GM10248 (cell line): Measurements from ENCODE around the gene PREX1.

Source experiments
- CTCF ChIA-PET: fragments of 300-600 bp; sonication (Branson Sonifier 250); formaldehyde crosslinking; extraction: SDS; loops from one replicate; lab custom pipeline; 2021; ENCODE audit warnings: antibody characterized with exemption; lab: Yijun Ruan, JAX
- POLR2A ChIA-PET: fragments of 350-650 bp; sonication (Branson Sonifier 250); formaldehyde crosslinking; extraction: SDS; loops from one replicate; lab custom pipeline; 2020; ENCODE audit warnings: antibody characterized with exemption; lab: Yijun Ruan, JAX
- DNase-seq: peaks from one replicate; pipeline ENCODE4 v3.0.0; 2012; ENCODE audit errors: extremely low spot score
- TF ChIP-seq, protein P1 (sequence below): IDR thresholded peaks from 2 replicates; pipeline ENCODE4 v1.5.1; 2012; ENCODE audit warnings: mild to moderate bottlenecking, low read depth; ENCODE audit errors: extremely low read depth, missing control alignments, control extremely low read depth

The PREX1 gene

DNA sequence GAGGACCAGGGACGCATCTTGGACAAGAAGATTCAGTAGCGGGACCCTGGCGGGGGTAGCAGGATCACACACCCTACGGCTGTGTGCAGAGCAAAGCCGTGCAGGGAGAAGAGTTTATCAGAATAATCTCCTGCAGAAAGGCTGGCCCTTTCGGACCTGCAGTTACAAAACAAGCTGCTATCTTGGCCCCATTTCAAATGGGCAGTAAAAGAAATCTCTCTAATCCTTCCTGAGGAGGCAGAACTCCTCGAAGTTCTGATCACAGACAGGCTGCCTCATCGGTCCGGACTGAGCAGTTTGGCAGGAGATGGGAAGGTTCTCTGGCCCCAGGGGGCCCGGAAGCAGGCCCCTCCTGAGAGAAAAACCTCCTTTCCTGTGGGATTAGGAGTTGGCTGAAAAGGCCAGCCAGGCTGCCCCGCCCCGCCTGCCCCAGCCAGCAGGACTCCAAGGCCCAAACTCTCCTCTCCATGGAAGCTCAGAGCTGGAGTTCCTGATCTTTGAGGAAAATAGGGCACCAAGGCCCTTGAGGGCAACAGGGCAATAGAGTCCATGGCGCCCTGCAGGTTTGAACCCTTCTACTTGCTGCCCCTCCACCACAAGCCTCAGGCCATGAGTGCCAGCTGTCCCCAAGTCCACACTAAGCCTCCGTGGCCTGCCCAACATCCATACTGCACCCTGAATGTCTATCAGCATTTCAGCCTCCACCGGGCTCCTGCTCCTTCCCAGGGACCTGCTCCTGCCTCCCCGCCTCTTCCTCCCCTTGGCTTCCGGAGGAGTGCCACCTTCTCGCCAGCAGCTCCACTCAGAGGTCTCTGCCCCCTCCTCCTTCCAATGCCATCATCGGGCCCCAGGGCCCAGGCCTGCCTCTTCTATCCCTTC, 141.3 kb downstream of the PREX1 start:
- ChIA-PET CTCF (interaction anchor here (1.0 to 2.7 kb wide), 2 partner anchors 29 kb away, joined by 3 to 13 read pairs; no protein-coding TSS in a partner anchor), POLR2A (no interaction called here)
- no peak for DNase-seq
- TF ChIP-seq, protein P1, sequence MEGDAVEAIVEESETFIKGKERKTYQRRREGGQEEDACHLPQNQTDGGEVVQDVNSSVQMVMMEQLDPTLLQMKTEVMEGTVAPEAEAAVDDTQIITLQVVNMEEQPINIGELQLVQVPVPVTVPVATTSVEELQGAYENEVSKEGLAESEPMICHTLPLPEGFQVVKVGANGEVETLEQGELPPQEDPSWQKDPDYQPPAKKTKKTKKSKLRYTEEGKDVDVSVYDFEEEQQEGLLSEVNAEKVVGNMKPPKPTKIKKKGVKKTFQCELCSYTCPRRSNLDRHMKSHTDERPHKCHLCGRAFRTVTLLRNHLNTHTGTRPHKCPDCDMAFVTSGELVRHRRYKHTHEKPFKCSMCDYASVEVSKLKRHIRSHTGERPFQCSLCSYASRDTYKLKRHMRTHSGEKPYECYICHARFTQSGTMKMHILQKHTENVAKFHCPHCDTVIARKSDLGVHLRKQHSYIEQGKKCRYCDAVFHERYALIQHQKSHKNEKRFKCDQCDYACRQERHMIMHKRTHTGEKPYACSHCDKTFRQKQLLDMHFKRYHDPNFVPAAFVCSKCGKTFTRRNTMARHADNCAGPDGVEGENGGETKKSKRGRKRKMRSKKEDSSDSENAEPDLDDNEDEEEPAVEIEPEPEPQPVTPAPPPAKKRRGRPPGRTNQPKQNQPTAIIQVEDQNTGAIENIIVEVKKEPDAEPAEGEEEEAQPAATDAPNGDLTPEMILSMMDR: no peak

DNA sequence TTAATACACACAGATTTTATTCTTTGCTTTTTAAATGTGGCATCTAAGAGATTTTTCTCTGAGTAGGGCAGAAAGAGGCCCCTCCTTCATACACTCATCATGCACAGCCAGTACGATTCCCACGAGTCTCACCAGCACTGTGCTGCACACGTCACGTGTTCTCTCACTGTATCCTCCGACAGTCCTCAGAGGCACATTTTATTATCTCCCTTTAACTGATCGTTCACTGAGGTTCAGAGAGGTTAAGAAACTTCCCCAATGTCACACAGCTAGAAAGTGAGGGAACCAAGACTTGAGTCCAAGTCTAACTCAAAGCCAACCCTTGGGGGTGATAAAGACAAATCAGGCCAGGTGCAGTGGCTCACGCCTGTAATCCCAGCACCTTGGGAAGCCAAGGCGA, 142.5 kb downstream of the PREX1 start:
- ChIA-PET POLR2A (no interaction called here), CTCF (interaction anchor here (1.8 to 2.7 kb wide), 2 partner anchors 10 to 28 kb away, joined by 5 to 13 read pairs; no protein-coding TSS in a partner anchor)
- TF ChIP-seq, protein P1: no peak
- no peak for DNase-seq

DNA sequence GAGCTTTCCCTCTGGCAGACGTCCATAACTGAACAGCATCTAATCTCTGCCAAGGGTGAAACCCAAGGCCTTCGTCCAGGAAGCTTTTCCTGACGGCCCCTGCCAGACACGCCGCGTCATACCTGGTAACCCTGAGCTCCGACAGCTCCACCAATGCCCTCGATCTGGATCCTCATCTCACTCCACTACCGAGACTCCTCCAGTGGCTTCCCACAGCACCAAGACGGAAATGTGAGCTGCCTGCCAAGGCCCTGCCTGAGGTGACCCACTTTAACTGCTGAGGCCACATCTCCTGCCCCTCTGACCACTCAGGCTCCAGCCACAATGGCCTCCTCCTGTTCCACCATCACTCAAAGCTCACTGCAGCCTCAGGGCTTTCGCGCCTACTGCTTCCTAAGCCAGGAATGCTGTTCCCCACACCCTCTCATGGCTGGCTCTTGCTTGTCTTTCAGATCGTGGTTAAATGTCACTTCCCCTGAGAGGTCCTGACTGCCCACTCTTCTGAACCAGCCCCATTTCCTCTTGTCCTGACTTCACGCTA, 143.2 kb downstream of the PREX1 start:
- CTCF ChIA-PET: interaction anchor here (1.8 to 2.7 kb wide), 4 partner anchors 11 to 220 kb away, joined by 5 to 13 read pairs (median 7); no protein-coding TSS in a partner anchor
- no peak for DNase-seq

DNA sequence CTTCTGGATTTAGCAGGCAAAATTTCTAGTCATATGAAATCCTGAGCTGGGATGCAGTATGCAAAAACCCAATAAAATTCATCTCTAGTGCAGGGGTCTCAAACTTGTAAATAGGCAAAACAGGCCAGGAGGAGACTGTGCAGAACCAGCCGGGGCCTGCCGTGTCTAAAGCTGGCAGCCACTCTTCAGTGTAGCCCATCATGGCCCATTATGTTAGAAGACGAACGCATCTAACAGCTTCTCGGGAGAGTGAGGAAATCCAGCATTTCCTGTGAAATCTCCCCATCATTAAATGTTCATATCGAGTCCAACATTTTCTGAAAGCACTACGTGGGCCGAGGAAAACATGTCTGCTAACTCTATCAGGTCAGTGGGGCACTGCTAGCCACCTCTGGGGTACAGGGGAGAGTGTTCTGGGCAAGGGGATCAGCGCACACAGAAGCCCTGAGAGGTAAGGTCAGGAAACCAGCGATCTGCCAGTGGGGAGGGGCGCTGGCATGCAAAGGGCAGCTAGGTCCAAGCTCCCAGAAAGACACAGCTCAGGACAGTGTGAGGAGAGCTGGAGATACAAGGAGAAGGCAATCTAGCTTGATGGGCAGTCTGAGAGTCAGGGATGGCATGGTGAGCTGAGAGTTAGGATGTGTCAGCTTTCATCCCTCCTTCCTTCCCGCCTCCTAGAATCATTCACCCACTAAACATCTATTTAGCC, 144.2 kb downstream of the PREX1 start:
- ChIA-PET POLR2A (interaction anchor here (1.4 kb wide), 1 partner anchor 221 kb away, joined by 14 read pairs; no protein-coding TSS in a partner anchor), CTCF (interaction anchor here (1.1 to 2.7 kb wide), 6 partner anchors 10 to 221 kb away, joined by 4 to 13 read pairs (median 6); no protein-coding TSS in a partner anchor)

More for the DNA sequence above, 143.2 kb downstream of the PREX1 start:
- TF ChIP-seq, protein P1: no peak
- POLR2A ChIA-PET: no interaction called here

DNA sequence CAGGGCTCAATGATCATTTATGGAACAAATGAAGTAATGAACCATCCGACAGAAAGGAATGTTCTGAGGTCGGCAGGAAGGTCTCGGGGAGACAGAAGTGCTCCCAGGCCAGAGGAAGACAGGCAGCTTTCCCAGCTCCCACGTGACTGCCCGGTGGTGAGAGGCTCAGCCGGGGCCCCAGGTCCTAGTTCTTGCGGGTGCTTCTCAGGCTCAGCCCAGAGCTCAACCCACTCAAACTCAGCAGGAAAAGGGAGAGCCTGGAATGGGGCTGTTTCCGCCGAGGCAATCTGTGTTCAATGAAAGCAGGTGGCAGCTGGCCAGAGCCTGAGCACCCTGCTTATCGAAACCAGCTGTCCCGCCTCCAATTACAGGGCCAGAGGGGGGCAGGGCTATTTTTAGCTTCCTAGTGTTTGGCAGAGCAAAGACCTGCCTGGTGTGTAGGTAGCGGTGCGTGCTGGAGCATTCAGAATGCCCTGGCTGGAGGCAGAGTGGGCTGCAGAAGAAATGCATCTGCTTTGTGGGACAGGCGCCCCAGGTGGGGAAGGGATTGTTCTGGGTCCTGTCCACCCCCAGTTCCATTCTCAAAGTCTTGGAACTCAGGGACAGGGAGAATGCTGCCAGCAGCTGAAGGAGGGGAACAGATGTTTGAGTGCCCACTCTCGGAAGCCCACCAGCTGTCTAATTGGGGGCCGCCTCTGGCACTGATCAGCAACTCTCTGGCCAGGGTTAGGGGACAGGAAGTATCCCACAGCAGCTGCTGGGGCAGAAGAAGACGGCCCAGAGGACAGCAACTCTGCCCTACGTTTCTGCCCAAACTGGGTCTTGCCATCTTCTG, 145.1 kb downstream of the PREX1 start:
- ChIA-PET CTCF (interaction anchor here (1.1 to 2.3 kb wide), 7 partner anchors 9 to 222 kb away, joined by 3 to 10 read pairs (median 5); no protein-coding TSS in a partner anchor), POLR2A (interaction anchor here (1.4 kb wide), 1 partner anchor 222 kb away, joined by 14 read pairs; no protein-coding TSS in a partner anchor)
- TF ChIP-seq, protein P1: no peak
- no peak for DNase-seq

More for the DNA sequence above, 144.2 kb downstream of the PREX1 start:
- TF ChIP-seq, protein P1: no peak
- DNase-seq: no peak
